Activated T-helper 9 cell treated with anti-CD3 and anti-CD28 coated beads, Interleukin-2, amount 50 U/mL, for 16 hours (primary cell): ENCODE data around the gene BBX.

Experiments used
- DNase-seq: peaks from one replicate; pipeline ENCODE4 v3.0.0-alpha.2; 2020; ENCODE audit warnings: low read depth

The BBX gene

DNA sequence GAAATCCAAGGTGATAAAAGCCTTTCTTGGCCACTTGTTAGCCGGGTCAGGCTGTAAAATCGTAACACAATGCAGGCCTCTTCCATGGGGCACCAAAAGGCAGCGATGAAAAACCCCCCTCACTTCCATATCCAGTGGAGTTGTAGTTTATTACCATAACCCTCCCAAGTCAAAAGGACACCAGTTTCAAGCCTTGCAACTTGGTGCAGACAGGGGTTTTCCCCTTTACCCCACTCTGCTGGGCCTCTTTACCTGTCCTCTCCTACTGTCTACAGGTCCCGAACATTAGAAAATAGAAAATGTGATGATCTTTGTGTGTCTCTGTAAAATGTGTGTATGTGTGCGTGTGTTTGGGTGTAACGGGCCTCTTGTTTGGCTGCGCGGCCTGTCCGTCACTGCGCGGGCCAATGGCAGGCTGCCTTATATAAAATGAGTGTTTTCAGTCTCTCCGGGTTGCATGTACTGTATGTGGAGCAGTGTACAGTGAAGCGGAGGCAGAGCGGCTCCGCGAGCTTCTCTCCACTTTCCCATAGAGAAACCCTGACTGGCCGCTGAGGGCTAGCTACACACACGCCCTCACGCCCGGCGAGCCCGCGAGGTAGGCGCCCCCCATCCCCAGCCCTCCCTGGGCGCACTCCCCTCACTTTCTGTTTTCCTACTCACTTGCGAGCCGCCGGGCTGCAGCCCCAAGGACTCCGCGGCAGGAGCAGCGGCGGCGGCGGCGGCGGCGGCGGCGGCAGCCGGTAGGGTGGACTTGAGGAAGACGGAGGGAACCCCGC lies at the start of gene BBX:
Gene BBX, plus strand, starts transcription at position 453 of the 779 bp plus-strand sequence. CDS start 187,499 bp downstream, outside the sequence.
- peak; percentile 83 for DNase-seq

DNA sequence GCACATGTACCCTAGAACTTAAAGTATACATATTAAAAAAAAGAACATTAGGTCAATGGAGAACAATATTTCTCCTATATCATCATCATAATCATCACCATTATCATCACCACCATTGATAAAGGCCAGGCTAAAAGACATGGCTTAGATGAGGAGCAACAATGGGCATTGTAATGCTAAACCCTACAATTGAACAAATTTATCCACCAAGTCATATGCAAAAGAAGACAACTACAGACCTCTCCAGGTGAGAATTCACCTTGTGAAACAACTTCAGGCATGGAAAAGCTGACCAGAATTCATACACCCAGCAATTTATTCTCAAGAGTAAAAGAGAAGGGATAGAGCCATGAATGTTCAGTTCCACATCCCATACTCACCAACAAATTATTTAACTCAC lies 46.3 kb upstream of the BBX start:
- no peak for DNase-seq

DNA sequence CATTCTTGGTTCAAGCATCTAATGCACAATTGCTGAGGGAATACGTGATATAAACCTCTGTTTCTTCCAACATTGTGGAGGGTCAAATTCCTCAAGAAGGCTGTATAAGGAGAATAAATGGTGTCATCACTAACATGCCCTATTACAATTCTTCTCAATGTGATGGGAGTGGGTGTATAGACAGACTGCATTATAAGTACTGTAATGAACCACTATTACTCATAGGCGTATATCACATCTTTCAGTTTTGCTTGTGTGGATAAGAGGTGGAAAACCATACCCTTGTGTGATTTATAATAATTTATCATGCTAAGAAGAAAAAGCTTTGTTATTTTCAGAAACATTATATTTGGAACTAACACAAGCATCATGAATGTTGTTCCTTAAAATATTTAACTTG lies 35.3 kb upstream of the BBX start:
- DNase-seq, result no peak

DNA sequence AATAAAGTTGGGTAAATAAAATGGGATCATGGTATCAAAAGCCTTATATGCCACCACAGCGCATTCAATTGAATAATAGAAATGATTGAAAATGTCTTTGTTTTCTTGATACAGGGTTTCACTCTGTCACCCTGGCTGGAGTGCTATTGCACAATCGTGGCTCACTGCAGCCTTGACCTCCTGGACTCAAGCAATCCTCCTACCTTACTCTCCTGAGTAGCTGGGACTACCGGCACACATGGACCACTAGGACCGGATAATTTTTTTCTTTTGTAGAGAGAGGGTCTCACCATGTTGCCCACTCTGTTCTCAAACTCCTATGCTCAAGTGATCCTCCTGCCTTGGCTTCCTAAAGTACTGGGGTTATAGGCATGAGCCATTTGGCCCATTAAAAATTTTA lies 33.8 kb upstream of the BBX start:
- DNase-seq, result no peak

DNA sequence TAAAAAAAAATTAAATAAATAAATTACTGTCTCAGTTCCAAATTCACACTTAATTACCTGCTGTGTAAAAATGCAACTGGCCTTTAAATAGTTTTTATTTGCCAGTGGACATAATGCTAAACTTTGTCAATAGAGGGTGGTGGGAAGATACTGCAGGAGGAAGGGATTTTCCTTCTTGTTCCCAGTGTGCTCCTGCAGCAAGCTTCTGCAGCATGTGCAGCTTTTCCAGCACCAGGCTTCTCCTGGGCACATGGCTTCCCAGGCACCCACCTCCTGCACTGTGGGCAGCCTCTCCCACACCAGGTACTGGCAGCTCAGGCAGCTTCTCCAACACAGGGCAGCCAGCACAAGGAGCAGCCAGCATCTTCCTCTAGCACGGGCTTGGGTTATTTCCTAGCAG lies 29.6 kb upstream of the BBX start:
- no peak for DNase-seq

DNA sequence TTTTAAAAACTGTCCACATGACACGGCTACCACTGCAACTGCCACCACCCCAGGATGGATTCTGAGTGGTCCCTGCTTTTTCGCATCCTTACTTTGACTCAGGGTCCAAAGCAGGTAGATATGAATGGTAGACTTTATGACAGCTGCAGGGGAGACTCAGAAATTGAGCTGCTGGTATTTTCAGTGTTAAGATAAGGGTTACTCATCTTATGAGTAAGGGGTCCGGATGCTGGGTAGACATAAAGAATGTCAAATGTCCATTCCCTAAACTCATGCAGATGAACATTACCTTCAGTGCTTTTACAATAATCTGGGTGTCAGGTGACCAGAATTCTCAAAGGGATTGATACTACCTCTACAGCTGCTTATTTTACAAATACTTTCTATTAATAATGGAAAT lies 25.9 kb upstream of the BBX start:
- DNase-seq, result no peak

DNA sequence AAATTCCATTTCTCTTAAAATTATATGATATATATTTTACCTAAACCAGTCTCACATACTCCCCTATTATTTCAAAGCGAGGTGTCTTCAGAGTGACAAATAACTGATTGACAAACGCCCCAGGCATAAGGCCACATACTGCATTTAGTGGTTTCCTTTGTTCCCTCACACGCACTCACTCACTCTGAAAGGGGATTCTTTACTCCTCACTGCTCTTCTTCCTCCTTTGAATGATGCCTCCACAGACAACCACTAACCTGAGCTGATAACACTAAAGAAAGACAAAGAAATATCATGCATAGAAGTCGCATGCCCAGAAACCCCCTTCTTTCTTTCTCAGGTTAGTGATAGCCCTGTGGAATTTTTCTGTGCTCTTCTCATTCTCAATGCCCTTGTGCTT lies 24.1 kb upstream of the BBX start:
- no peak for DNase-seq

DNA sequence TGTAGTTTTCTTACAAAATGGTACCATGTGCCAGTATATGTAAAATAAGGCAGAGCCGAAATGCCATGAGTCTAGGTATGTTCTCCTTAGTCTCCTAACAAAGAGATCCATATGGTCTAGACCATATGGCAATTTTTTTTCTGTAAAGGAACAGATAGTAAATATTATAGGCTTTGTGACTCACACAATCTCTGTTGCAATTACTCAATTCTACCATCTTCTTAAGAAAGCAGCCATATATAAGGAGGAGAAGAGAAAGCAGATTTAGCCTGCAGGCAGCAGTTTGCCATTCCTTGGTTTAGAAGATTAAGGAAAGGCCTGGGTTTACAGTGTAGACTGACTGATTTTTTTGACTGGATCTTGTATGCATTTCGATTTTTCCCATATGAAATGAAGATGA lies 16.3 kb upstream of the BBX start:
- DNase-seq, result no peak

DNA sequence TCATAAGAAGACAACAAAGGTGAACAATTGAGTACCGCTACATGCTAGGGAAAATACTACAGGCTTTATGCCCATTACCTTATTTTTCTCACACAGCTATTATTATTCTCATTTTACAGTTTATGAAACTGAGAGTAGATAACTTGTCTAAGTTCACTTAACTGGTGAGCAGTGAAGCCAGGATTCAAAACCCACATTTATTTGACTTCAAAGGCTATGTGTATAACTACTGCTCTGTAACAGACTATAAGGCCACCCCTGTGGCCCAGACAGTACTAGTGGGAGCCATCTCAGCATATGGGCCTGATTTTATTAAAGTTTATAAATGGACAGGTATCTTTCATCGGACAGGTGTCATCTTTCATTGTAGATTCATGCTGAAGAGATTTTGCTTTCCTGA lies 14.4 kb upstream of the BBX start:
- DNase-seq, result no peak

DNA sequence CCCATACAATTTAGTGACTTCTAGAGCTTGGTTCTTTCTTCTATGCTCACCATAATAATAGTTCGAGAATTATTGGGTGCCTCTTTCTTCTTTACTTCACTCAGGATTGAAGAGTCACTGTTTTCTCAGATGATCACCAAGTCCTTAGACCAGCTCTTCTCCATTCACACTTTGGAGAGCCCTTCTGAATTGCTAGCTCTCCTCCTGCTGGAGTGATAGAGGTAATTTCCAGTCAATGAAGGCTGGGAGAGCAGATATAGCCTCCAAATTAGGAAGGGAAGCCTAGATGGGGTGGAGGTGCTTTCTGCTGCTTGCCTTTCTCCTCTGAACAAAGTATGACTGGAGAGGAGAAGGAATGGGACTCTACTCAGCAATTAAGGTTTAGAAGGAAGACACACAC lies 10.7 kb upstream of the BBX start:
- DNase-seq, result no peak

DNA sequence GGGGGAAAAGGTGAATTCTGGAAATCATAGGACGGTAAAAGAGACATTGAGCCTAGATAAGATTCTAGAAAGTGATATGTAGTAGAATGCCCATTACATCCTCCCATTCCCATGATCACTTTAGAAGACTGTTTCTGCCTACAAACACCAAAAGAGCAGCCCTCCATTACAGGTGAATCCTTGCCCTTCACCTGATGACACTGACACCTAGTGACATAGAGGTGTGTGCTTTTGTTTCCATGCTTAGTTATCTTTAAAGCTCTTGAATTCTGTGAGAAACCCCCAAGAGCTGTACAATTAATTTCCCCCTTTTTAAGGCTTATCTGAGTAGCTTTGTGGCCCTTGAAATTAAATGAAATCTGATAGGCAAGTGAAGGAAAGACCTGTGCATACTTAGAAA lies 8.3 kb upstream of the BBX start:
- DNase-seq, result no peak

DNA sequence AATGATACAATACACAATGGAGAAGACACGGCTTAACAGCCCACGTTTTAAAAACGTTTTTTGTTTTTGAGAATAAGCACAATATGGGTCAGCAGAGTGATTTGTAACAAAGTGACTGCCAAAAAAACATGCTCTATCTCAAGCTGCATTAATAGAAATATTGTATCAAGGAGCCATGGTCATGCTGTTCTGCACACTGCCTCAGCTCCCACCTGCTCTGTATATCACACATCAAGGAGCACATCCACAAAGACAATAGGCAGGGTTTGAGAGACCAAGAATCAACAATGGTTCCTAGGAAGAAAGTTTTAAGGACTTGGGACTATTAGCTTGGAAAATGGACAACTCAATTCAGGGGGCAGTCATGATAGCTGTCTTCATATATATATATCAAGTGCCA lies 6.3 kb upstream of the BBX start:
- DNase-seq, result no peak

DNA sequence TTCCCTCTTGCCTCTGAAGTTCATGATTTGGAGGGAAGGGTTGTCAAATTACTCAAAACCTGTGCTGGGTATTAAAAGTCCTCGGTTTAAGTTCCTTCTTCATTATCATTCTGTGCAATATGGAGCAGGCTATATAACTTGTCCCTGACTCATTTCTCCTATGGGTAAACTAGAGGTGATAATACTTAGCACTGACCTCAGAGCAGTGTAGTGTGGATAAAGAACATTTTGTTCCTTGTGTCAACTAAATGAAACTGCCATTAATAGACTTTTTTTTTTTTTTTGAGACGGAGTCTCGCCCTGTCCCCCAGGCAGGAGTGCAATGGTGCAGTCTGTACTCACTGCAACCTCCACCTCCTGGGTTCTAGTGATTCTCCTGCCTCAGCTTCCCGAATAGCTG lies 2.2 kb upstream of the BBX start:
- DNase-seq, result no peak

DNA sequence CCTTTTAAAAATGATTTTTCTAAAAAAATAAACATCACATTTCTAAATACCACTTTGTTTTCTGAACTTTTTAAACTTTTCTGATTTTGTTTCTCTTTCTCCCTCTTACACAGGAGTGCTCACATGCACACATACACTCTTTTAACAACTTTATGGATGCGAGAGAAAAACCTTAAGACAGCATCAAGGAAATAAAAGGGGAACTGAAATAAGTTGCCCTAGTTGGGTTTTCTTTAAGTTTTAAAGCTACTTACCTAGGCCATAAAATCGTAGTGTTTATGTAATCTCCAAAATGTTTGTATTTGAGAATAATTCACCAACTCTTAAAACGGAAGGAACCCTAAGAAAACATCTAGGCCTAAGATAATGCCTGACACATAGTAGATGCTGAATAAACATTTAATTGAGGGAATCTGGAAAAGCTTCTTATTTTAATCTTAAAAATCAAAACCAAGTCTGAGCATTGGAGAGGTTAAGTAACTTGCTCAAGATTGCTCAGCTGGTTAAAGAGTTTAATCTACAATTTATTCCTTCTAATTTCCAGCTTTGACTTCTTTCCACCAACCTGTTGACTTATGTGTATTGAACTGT lies 1.2 kb upstream of the BBX start:
- DNase-seq, result no peak

DNA sequence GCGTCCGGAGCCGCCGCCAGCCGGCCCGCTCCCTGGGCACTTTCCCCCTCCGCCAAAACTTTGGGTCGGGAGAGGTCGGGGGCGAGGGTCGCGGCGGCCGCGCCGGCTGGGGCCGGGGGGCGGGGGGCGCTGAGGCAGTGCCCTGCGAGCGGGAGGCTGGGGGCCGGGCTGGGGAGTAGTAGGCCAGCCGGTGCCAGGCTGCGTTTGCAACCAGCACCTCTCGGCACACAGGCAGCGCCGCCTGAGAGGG lies 452 bp downstream of the BBX start:
- DNase-seq, result no peak

DNA sequence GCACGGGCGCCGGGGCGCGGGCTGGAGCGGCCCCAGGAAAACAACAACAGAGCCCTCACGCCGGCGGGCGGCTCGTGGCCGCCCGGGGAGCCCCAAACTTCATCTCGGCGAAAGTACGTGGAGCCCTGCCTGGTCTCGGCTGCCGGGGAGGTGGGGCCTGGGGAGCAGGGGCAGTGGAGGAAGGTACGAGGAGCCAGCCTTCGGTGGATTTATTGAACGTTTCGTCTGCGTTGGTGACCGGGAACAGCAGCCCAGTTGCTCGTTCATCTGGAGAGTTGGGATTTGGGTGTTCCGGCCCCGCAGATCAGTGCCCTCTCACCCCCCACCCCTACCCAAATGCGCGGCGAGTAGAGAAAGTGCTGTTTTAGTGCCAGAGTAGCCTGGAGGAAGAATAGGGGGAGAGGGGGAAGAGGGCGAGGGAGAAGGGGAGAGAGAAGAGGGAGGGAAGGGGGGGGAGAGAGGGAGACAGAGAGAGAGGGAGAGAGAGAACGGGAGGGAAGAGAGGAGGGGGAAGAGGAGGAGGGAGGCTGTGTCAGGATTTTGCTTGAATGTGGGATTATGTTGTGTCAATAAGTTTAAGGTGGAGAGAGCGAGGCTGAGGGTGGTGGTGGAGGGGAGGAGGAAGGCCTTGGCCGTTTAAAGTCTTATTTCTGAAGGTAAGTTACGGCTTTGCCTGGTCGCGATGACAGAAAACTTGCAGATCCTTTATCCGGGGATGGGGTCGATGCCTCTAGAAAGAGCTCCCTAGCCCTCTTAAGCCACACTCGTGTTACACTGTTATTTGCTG lies 970 bp downstream of the BBX start:
- peak; percentile 38 for DNase-seq

DNA sequence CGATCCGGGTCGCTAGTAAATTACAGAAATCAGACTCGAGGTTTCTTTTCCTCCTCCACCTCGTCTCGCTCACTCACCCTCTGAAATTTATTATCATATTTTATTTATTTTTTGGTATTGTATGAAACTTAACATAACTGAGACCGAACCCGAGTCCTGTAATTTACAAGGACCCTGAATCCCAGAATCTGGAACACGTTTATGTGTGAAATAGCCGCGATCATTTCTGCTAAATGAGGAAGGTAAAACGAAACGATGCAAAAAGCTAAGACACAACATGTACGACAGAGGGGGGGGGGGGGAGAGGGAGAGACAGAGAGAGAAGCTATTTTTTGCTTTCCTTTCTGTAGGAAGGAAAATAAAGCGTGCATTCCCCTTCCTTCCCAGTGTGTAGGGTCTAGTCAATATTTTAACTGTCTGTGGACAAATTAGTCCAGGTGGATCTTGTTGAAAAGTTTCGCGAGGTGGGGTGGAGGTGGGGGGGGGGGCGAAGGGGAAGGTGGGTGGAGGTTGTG lies 1.6 kb downstream of the BBX start:
- DNase-seq, result no peak

DNA sequence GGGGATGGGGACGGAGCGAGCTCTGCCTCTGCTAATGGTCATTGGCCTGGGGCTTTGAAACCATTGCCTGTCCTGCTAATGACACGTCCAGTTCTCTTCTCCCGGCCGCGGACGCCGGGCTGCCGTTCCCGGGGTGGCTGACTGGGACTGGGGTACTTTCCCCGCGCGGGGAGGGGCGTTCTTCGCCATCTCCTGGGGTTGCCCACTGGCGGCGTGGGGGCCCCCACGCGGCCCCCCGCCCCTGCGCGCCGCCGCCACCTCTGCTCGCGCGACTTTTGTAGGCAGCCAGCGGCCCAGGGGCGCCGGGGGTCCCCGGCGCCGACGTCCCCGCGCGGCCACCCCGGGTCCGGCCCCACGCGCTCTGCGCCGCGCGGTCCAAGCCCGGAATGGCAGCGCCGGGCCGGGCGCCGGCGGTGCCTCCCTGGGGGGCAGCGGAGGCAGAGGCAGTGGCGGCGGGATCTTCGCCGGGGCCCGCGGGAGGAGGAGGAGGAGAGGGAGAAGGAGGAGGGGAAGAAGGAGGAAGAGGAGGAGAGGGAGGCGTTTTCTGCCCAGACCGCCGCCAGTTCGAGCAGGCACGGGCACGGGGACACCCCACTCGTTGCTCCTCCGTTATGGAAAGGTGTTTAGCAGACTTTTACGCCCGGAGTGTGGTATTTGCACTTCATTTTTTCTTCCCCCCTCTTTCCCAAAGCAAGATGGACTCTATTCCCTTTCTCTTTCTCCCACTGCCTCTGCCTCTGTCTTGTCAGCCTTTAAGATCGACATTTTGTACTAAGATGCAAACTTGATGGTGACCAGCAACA lies 2.3 kb downstream of the BBX start:
- peak; percentile 45 for DNase-seq

DNA sequence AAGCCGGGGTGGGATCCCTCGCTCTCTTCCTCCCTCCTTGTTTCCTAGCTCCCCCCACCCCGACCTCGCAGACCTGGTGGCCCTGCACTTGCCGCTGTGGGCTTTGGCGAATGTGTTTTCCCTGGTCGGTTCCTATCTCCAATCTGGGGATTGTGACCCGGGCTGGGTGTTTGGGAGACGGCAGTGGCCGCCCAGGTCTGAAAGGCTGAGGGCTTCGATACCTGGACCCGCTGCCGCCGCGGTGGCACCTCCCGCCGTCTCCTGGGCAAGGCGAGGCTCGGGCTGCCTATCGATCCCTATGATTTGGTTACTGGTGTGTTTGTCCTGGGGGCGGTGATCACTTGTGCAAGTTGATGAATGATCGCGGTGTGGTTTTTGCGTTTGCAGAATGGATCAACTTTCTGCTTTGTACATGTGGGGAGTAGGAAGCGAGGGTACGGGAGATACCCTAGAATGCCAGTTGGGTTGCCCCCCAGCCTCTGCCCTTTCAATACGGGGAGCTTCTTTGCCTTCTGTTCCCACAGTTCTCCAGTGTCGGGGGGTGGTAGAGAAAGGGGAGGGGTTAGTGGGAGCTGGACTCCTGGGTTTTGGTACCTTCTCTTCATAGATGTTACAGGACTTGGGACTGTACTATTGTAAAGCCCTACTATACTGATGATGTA lies 3.0 kb downstream of the BBX start:
- peak; percentile 5 for DNase-seq

DNA sequence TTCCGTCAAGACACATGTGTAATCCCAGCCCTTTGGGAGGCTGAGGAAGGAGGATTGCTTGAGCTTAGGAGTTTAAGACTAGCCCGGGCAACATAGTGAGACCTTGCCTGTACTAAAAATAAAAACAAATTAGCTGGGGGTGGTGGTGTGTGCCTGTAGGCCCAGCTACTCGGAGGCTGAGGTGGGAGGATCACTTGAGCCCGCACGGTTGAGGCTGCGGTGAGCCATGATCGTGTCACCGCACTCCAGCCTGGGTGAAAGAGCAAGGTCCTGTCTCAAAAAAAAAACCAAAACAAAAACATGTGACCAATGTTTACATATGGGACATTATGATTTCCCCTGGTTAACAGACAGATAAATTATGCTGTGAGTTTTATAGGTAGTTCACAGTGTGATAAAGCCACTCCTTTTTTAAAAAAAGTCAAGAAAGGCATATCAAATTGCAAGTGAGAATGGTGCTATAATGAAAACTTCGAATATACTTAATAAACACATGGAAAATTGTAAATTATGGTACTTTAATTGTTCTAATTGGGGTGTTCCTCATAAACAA lies 9.2 kb downstream of the BBX start:
- no peak for DNase-seq

DNA sequence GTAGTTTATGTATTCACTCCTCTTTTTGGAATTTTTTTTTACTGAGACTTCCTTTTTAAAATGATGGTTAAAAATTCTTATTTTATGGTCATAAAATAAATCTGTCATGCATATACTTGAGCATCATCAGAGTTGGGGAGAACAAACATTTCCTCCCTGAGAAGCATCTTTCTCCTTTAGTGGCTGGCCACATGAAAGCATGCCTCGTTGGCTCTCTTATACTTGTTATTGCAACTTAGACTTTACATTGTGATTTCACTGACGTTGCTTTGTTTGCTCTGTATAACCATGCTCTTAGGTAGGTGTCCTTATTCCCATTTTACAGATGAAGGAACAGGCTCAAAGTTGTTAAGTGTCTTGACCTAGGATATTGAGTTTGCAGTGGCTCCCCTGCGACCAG lies 18.1 kb downstream of the BBX start:
- DNase-seq, result no peak

DNA sequence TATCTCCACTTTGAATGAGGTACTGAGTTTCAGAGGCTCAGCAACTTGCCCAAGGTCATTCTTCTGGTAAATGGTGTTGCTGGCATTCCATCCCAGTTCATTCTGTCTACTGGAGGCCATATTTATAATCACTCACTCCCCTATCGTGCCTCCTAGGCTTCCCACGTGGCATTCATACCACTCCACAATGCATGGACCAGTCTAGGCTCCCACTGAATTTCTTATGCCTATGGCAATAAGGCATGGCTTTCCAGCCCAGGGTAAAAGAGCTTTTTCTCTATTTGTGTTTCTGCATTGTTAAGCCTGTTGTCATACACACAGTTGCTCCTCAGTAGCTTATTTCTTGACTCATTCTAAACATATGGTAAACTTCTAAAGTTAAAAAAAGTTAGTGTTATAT lies 19.9 kb downstream of the BBX start:
- DNase-seq, result no peak
